BE2C (cell line): ENCODE results near the gene NOC2L.

Source experiments
- DNase-seq: peaks from one replicate; pipeline ENCODE4 v3.0.0-alpha.2; 2020
- H3K27me3 ChIP-seq: fragments of 250-450 bp; sonication (Bioruptor Pico); 2 replicates; pipeline ENCODE4 v1.5.1; 2020; ENCODE audit warnings: mild to moderate bottlenecking
- H3K36me3 ChIP-seq: fragments of 250-450 bp; sonication (Bioruptor Pico); 2 replicates; pipeline ENCODE4 v1.5.1; 2020; ENCODE audit warnings: mild to moderate bottlenecking
- H3K4me1 ChIP-seq: fragments of 250-450 bp; sonication (Bioruptor Pico); 2 replicates; pipeline ENCODE4 v1.5.1; 2020
- H3K4me3 ChIP-seq: 2 replicates; pipeline ENCODE4 v1.5.1; 2011; ENCODE audit warnings: low read depth, low read length
- H3K9me3 ChIP-seq: fragments of 250-450 bp; sonication (Bioruptor Pico); 2 replicates; pipeline ENCODE4 v1.5.1; 2020
- CTCF ChIP-seq: IDR thresholded peaks from 2 replicates; pipeline ENCODE4 v1.5.1; 2012; ENCODE audit warnings: mild to moderate bottlenecking, low read depth, low read length

Gene NOC2L

GRCh38 chr1:956636-957035 is 2.4 kb downstream of the NOC2L start:
- Histone ChIP-seq H3K36me3 (peaks cover 51% of the 10 kb centered on the region), H3K27me3 (no peaks in the 10 kb centered on the region), H3K9me3 (no peaks in the 10 kb centered on the region), H3K4me1 (no peaks in the 10 kb centered on the region), H3K4me3 (no peak overlapping the region)
- TF ChIP-seq CTCF = no peak
- no peak for DNase-seq

GRCh38 chr1:955474-955873 is 3.6 kb downstream of the NOC2L start:
- Histone ChIP-seq H3K4me1 (no peaks in the 10 kb centered on the region), H3K36me3 (peaks cover 63% of the 10 kb centered on the region), H3K4me3 (no peak overlapping the region), H3K9me3 (no peaks in the 10 kb centered on the region), H3K27me3 (no peaks in the 10 kb centered on the region)
- no peak for DNase-seq
- no peak for TF ChIP-seq CTCF

DNA sequence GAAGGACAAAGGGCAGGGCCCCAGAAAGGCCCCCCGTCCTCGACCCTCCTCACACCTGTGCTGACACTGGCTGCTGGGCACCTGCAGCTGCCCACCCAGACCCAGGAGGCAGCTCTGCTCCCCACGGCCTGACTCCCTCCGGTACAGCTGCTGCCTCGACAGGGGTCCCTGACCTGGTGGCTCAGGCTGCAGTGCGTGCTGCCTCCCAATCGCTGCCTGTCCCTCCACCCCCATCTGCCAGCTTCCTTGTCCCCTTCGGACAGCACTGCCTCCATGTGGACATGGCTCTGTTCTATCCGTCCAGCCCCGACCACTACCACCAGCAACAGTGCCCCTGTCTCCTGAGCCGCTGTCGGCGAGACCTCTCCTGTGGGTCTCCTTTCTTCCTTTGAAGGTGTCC is 4.1 kb downstream of the NOC2L start:
- Histone ChIP-seq H3K36me3 (peaks cover 68% of the 10 kb centered on the region), H3K27me3 (no peaks in the 10 kb centered on the region), H3K9me3 (no peaks in the 10 kb centered on the region), H3K4me3 (no peak overlapping the region), H3K4me1 (no peaks in the 10 kb centered on the region)
- TF ChIP-seq CTCF = no peak
- DNase-seq = no peak

- no peaks in the 10 kb centered on the region for H3K9me3 ChIP-seq
- no peak overlapping the region for H3K4me3 ChIP-seq
- H3K4me1 ChIP-seq = no peaks in the 10 kb centered on the region
- no peak for TF ChIP-seq CTCF
- peaks cover 80% of the 10 kb centered on the region for H3K36me3 ChIP-seq
- no peaks in the 10 kb centered on the region for H3K27me3 ChIP-seq
- DNase-seq = no peak
These were observed 5.3 kb downstream of the NOC2L start for GRCh38 chr1:953524-954320.

GRCh38 chr1:952603-953002 is 6.5 kb downstream of the NOC2L start:
- peaks cover 90% of the 10 kb centered on the region for H3K36me3 ChIP-seq
- DNase-seq = no peak
- no peak overlapping the region for H3K4me3 ChIP-seq
- no peak for TF ChIP-seq CTCF
- H3K4me1 ChIP-seq = no peaks in the 10 kb centered on the region
- no peaks in the 10 kb centered on the region for H3K27me3 ChIP-seq
- no peaks in the 10 kb centered on the region for H3K9me3 ChIP-seq

DNA sequence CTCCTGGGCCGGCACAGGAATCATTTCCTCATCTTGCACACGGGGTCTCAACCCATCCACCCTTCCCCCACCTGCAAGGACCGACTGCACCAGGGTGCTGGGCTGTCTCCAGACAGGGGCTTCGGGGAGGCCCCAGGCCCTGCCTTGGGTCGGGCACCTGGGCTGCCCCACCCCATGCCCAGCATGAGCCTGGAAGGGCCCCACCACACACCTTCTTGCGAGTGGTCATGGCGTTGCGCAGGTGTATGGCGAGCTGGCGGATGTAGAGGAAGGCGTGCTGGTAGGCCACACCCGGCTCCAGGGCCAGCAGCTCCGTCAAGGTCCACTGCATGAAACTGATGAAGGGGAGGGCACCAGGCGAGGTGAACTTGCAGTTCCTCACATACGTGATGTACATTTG is 6.9 kb downstream of the NOC2L start:
- H3K27me3 ChIP-seq = no peaks in the 10 kb centered on the region
- no peak for TF ChIP-seq CTCF
- no peaks in the 10 kb centered on the region for H3K9me3 ChIP-seq
- no peaks in the 10 kb centered on the region for H3K4me1 ChIP-seq
- DNase-seq = no peak
- peaks cover 94% of the 10 kb centered on the region for H3K36me3 ChIP-seq
- H3K4me3 ChIP-seq = no peak overlapping the region
